ENCODE data around the gene MT2A.

The MT2A gene

DNA sequence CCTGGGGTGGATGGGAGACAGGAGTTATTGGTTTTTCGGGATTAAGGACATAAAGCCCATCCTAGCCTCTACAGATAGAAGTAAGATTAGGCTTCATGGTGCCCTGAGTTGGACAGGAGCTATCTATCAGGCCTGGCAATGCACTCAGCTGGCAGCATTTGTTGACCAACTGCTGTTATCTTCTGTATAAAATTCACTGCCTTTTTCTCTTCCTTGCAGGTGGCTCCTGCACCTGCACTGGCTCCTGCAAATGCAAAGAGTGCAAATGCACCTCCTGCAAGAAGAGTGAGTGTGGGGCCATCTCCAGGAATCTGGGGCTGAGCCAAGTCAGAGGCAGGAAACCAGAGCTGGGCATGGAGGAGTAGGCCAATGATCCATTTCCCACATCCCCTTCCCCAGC, 30.7 kb downstream of the MT2A start:
- no peak for DNase-seq

- no peak for DNase-seq
These were observed 31.7 kb downstream of the MT2A start for GRCh38 chr16:56640076-56640475.

DNA sequence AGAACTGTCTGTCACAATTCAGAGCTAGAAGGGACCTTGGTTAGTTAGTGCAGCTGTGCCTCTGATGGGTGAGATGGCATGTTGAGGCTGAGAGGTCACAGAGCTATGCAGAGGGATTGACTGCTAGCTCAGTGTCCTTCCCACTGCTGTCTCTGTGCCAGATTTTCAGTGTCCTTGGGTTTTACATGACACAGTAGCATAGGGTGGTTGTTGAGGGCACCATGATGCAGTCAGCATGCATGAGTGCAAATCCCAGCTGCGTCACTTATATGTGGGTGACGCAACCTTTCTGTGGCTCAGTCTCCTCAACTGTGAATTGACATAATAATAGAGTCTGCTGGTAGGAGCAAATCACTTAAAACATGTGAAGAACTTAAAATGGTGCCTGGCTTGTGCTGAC, 32.8 kb downstream of the MT2A start:
- DNase-seq = no peak

GRCh38 chr16:56643080-56643778, 34.8 kb downstream of the MT2A start:
- DNase-seq = no peak

DNA sequence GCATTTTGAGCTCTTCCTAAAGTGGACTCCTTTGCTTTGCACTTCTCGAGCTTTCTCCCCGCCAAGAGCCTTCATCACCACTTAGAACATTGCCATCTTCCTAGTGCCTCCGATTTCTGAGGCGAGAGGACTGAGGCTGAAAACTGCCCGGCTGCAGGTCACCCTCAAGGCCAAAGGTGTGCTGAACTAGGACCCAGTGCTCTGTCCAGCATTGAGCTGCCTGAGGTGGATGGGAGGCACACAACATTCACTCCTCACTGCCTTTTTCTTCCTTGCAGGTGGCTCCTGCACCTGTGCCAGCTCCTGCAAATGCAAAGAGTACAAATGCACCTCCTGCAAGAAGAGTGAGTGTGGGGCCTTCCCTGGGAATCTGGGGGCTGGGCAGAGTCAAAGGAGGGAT, 35.4 kb downstream of the MT2A start:
- DNase-seq = no peak

GRCh38 chr16:56645311-56645710, 36.9 kb downstream of the MT2A start:
- DNase-seq = no peak

DNA sequence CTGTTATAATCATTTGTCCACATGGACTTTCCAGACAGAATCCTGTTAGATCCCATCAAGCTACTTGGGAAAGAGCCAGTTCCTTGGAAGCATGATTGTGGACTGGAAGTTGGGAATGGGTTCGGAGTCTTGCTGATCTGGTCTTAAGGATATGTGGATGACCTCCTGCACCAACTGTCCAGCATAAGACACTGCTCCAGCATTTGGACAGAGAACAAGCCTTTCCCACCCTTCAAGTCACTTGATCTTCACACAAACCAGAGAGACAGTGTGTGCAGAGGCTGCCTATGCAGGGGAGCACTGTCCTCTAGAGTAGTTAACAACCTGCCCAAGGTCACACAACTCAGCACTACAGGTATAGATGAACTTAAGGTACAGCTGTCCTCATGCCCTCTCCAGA, 37.5 kb downstream of the MT2A start:
- no peak for DNase-seq

- no peak for DNase-seq
These were observed 39.5 kb downstream of the MT2A start for GRCh38 chr16:56647641-56648431.

- no peak for DNase-seq
These were observed 40.9 kb downstream of the MT2A start for GRCh38 chr16:56649271-56649670.

GRCh38 chr16:56649820-56650219, 41.4 kb downstream of the MT2A start:
- peak in 1 of 3 experiments; percentile 30 for DNase-seq

- DNase-seq = no peak
These were observed 43.2 kb downstream of the MT2A start, which contains the start of gene MT1B for GRCh38 chr16:56651586-56651985. MT1B (plus strand) TSS chr16:56651886; CDS start chr16:56651954, 68 bp downstream.

GRCh38 chr16:56652600-56652999, 44.2 kb downstream of the MT2A start:
- no peak for DNase-seq

- DNase-seq = no peak
These were observed 44.8 kb downstream of the MT2A start for GRCh38 chr16:56653218-56653617.

- peak in 2 of 3 experiments; percentile 21 to 57 for DNase-seq
These were observed 49.4 kb downstream of the MT2A start, which contains the start of gene MT1F for GRCh38 chr16:56657555-56658326. MT1F (plus strand) TSS chr16:56657959; CDS start chr16:56658059, 100 bp downstream.

DNA sequence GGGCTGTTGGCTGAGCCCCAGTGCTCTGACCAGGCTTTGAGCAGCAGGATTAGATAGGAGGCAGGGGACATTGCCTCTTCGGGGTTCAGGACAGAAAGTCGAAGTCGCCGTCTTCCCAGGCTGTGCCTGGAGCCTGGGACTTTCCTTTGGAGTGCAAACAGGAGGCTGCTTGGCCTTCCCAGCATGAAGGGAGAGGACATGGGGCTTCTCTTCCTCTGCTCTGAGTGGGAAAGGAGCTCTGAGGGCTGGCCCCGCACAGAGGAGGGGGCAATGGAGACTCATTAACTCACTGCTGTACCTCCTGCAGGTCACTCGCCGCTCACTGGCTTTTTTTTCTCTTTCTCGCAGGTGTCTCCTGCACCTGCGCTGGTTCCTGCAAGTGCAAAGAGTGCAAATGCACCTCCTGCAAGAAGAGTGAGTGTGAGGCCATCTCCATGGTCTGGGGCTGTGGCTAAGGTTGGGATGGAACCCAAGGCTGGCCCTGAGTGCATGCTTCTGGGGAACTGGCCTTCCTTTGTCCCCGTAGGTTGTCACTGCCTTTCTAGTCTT, 50.0 kb downstream of the MT2A start:
- peak in 2 of 3 experiments; percentile 19 to 25 for DNase-seq

Data from NCI-H1417 (cell line).